Smooth muscle cell (in vitro differentiated cells): ENCODE measurements around the gene PSME2. TPM values are rescaled to one million over a fixed set of nuclear protein-coding genes. Genes with fewer than 3 reads are reported as not detected.

Experiments used
- DNase-seq: peaks from one replicate; lab custom pipeline; 2025; ENCODE audit not compliant: unreplicated experiment; lab: John Stamatoyannopoulos, UW
- H2AFZ ChIP-seq: fragments of 200-600 bp; sonication (generic); 2 replicates; pipeline ENCODE4 v1.6.0; 2016; ENCODE audit warnings: antibody characterized with exemption, low read depth, mild to moderate bottlenecking
- H3F3A ChIP-seq: fragments of 200-600 bp; sonication (generic); 2 replicates; pipeline ENCODE4 v1.6.0; 2017; ENCODE audit warnings: antibody characterized with exemption, low read depth
- H3K27ac ChIP-seq: fragments of 200-600 bp; sonication (generic); 2 replicates; pipeline ENCODE4 v1.5.1; 2016; ENCODE audit warnings: low read depth, mild to moderate bottlenecking
- H3K27me3 ChIP-seq: fragments of 200-600 bp; sonication (generic); 2 replicates; pipeline ENCODE4 v1.6.1; 2016; ENCODE audit warnings: low read depth, mild to moderate bottlenecking
- H3K36me3 ChIP-seq: fragments of 200-600 bp; sonication (generic); 2 replicates; pipeline ENCODE4 v1.5.1; 2016; ENCODE audit warnings: low read depth
- H3K4me1 ChIP-seq: fragments of 200-600 bp; sonication (generic); 2 replicates; pipeline ENCODE4 v1.5.1; 2016; ENCODE audit warnings: low read depth
- H3K4me2 ChIP-seq: fragments of 200-600 bp; sonication (generic); 2 replicates; pipeline ENCODE4 v1.6.0; 2016; ENCODE audit warnings: mild to moderate bottlenecking
- H3K4me3 ChIP-seq: fragments of 200-600 bp; sonication (generic); 2 replicates; pipeline ENCODE4 v1.5.1; 2016; ENCODE audit warnings: mild to moderate bottlenecking
- H3K79me2 ChIP-seq: fragments of 200-600 bp; sonication (generic); 2 replicates; pipeline ENCODE4 v1.6.0; 2016; ENCODE audit warnings: low read depth, mild to moderate bottlenecking
- H3K9ac ChIP-seq: fragments of 200-600 bp; sonication (generic); 2 replicates; pipeline ENCODE4 v1.6.0; 2016; ENCODE audit warnings: low read depth
- H3K9me3 ChIP-seq: fragments of 200-600 bp; sonication (generic); replicated peaks from 2 replicates; pipeline ENCODE4 v1.5.1; 2016; ENCODE audit warnings: low read depth
- H4K20me1 ChIP-seq: fragments of 200-600 bp; sonication (generic); 2 replicates; pipeline ENCODE4 v1.6.0; 2016; ENCODE audit warnings: low read depth
- CTCF ChIP-seq: fragments of 200-600 bp; sonication (generic); IDR thresholded peaks from 2 replicates; pipeline ENCODE4 v1.5.1; 2017; ENCODE audit warnings: borderline replicate concordance, mild to moderate bottlenecking, antibody characterized with exemption; ENCODE audit not compliant: insufficient read depth, poor library complexity, severe bottlenecking
- WGBS: methylation state at CpG from one replicate; pipeline ENCODE4 v1.1.7; 2016; ENCODE audit warnings: low lambda C conversion rate; 5-methylcytosine and 5-hydroxymethylcytosine counted together
- polyA plus RNA-seq: library from polyadenylated mRNA; unstranded; fragments of >200 nt; fragmentation: Nextera tagmentation; extraction: Ambion mirVana; gene quantifications from 2 replicates; pipeline ENCODE4 v1.2.1, GENCODE V29; 2016
- total RNA-seq: library from RNA; depleted of rRNA; stranded (reverse); fragments of >200 nt; gene quantifications from 2 replicates; pipeline ENCODE4 v1.2.3, GENCODE V29; 2014

Gene PSME2
- total and polyA plus RNA-seq, 2 experiments from 2014 or later: 40.7 to 164 TPM

DNA sequence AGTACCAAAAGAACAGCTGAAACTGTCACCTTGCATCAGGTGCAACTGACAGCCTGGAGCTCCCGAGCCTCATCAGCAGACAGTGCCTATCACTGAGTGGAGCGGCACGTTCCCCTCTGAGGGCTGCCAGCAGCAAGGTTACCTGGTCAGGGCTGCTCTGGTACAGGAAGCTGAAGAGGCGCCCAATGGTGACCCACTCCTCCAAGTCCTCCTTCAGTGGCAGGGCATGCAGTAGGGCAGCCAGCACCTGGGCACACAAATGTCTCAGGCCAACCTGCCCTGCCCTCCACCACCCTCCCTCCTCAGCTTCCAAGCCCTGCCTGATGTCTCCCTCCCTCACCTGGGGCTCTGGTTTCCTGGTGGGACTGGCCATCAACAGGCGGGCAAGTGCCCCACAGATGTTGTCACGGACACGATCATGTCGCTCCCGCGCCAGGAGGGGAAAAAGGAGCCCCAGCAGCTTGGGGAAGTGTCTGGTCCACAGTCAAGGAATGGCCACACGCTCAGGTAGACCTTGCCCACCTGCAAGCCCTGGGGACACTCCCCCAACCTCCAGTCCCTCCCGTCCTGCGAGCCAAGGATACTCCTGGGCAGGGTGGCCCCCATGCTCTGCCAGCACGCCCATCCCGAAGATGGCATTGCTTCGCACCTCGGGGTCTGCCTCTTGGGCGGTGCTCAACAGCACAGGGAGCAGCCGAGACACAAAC, 35.1 kb upstream of the PSME2 start:
- Histone ChIP-seq H3K4me2 (no peak overlapping the region), H3K27ac (no peak overlapping the region), H3K27me3 (no peaks in the 10 kb centered on the region), H4K20me1 (no peaks in the 10 kb centered on the region), H3K9me3 (no peaks in the 10 kb centered on the region), H2AFZ (no peak overlapping the region), H3K36me3 (no peaks in the 10 kb centered on the region), H3K4me3 (no peak overlapping the region), H3K79me2 (no peaks in the 10 kb centered on the region), H3F3A (no peaks in the 10 kb centered on the region), H3K4me1 (no peaks in the 10 kb centered on the region), H3K9ac (no peak overlapping the region)
- WGBS: 97% methylated on average over 19 of the region's 19 CpGs
- DNase-seq: no peak
- no peak for TF ChIP-seq CTCF

- Histone ChIP-seq H3K36me3 (no peaks in the 10 kb centered on the region), H2AFZ (no peak overlapping the region), H3K9ac (no peak overlapping the region)
These were observed 33.8 kb upstream of the PSME2 start for GRCh38 chr14:24179961-24180796.

GRCh38 chr14:24179294-24179960, 33.0 kb upstream of the PSME2 start:
- Histone ChIP-seq H3K4me2 (no peak overlapping the region), H3K9me3 (no peaks in the 10 kb centered on the region), H3K79me2 (no peaks in the 10 kb centered on the region), H2AFZ (no peak overlapping the region), H3K4me1 (no peaks in the 10 kb centered on the region), H4K20me1 (no peaks in the 10 kb centered on the region), H3K27me3 (no peaks in the 10 kb centered on the region), H3K36me3 (no peaks in the 10 kb centered on the region), H3K4me3 (no peak overlapping the region), H3K9ac (no peak overlapping the region), H3F3A (no peaks in the 10 kb centered on the region), H3K27ac (no peak overlapping the region)
- DNase-seq: no peak
- 97% methylated on average over 14 of the region's 14 CpGs for WGBS
- no peak for TF ChIP-seq CTCF

More at GRCh38 chr14:24179961-24180796, 33.8 kb upstream of the PSME2 start:
- no peak for TF ChIP-seq CTCF
- no peaks in the 10 kb centered on the region for H4K20me1 ChIP-seq
- no peak overlapping the region for H3K4me2 ChIP-seq
- H3K27me3 ChIP-seq: no peaks in the 10 kb centered on the region
- no peaks in the 10 kb centered on the region for H3F3A ChIP-seq
- no peaks in the 10 kb centered on the region for H3K4me1 ChIP-seq
- WGBS: 92% methylated on average over 18 of the region's 18 CpGs
- H3K9me3 ChIP-seq: no peaks in the 10 kb centered on the region
- no peak overlapping the region for H3K4me3 ChIP-seq
- DNase-seq: no peak
- no peak overlapping the region for H3K27ac ChIP-seq
- no peaks in the 10 kb centered on the region for H3K79me2 ChIP-seq
